HG03442 (cell line): ENCODE results near the gene AMBP.

Source experiments
- ATAC-seq: cut with Tn5 transposase; IDR thresholded peaks from one replicate; pipeline ENCODE4 v1.9.1; 2021; ENCODE audit warnings: mild to moderate bottlenecking, moderate library complexity; ENCODE audit not compliant: unreplicated experiment

The AMBP gene

DNA sequence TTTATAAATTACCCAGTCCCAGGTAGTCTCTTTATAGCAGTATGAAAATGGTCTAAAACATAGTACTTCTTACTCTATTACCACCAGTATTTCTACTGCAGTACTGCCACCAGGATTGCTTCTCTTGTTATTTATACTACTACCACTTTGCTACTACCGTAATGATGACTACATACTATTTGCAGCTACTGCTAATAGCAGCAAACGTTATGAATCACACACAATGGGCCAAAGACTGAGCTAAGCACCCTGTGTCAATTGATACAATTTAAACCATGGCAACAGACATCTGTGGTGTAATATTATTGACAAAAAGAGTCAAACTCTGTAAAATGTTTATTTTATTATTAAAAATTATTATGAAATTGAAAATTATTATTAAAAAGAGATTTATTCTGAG lies 36.3 kb upstream of the AMBP start:
- no peak for ATAC-seq

DNA sequence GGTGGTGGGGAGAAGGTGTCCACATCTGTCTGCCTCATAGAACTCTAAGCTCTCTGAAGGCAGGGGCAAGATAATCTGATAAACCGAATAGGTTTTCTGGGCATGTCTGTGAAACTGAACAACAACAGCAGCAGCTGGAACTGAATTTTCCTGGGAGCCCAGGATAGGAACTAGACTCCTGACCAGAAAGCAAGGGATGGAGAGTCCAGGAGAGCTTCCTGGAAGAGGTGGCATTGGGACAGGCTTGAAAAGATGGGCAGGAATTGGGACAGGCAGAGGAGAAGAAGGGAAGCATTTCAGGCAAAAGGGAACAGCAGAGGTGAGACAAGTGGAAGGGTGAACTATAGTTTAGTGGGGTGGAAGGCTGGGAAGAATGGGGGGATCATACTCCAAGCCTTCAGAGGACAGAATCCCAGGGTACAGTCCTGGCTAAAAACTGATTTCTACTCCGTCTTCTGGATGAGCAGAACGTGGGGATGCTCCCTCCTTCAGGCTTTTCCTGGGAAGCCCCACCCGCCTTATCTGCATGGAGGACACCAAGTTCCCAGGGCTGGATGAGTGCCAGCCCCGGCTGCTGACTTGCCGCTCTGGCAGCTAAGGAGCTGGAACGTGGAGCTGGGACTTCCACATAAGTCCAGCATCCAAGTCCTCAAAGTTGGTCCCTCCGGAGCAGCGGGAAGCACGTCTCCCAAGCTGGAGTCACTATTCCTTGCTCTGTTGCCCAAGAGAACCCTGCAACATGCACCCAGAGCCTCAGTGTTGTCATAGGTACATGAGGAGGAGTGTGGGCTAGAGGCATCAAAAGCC lies 34.9 kb upstream of the AMBP start:
- no peak for ATAC-seq

DNA sequence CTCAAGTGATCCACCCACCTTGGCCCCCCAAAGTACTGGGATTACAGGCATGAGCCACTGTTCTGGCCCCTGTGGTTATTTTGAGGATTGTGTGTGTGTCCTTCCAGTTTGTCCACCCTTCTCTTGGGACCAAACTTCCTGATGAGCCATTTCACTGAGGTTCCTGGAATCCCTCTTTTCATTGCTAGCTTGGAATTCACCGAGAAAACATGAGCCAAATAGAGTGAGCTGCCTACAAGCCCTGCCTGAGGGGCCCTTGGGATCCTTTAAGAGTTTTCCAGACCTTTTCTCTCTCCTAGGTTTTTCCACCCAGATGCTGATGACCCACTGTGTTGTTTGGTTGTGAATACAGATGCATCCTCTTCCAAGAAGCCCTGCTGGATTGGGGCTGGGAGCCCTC lies 34.2 kb upstream of the AMBP start:
- no peak for ATAC-seq

DNA sequence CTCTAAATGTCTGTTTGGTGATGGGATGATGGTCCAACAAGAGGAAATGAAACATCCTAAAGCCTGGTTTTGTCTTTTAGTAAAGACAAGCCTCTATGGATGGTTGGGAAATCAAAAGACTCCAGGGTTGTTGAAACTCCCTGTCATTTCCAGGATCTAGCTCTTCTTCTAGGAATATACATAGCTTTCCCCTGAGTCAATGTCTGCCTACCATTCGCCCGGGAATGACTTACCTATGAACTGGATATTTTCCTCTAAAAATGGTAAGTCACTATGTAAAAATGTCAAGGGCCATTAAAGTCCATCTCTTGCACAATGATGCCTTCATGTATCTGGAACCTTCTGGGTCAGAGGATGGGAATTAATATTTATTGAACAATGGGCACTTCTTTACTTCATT lies 32.1 kb upstream of the AMBP start:
- ATAC-seq: no peak

DNA sequence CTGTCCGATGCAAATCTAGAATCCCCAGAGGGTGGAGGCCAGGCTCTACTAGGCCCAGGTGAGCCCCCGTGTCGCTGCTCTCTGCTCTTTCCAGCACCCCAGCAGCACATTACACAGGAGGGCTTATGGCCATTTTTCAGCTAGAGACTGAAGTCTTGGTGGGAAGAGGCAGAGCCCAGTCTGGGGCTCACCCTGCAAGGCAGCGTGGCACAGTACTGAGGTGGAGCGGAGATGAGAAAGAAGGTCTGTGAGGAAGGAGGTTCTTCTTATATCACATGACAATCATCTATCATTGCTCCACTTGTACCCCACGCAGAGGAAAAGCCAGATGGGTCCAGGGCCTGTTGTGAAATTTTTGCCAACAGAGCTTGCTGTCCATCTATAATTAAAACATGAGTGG lies 31.0 kb upstream of the AMBP start:
- ATAC-seq: no peak

DNA sequence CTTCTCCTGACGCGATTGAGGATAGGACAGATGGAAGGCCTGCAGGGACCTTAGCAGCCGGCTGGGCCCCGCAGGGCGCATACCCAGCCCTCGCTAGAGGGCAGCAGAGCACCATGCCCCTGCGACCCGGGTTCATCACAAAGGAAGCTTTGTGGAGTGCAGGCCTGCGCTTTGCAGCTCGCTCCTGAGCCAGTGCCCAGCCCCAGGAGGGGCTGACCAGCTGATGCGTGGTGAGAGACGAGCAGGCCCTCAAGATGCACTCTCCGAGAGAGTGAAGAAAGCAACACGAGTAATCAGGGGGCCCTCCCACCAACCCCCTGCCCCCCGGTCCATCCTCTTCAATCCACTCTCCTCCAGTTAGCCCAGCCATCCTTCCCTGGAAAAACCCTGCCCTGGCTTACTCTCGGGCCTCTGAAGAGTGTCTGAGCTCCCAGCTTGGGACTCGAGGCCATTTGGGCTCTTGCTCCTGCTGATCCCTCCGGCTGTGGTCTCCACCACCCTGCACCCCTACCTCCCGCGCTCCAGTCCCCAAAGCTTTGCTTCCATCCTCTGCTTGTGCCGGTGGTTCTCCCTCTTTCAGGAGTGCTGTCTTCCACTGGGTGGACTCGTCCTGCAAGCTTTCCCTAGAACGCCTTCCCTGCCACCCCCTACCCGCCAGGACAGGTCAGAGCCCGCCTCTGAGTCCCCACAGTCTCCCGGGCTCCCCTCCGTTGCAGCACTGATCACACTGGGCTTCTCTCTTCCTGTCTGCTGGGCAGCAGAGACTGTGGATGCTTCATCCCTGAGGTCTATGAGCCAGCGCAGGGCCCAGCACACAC lies 30.1 kb upstream of the AMBP start:
- peak; percentile 60 for ATAC-seq

DNA sequence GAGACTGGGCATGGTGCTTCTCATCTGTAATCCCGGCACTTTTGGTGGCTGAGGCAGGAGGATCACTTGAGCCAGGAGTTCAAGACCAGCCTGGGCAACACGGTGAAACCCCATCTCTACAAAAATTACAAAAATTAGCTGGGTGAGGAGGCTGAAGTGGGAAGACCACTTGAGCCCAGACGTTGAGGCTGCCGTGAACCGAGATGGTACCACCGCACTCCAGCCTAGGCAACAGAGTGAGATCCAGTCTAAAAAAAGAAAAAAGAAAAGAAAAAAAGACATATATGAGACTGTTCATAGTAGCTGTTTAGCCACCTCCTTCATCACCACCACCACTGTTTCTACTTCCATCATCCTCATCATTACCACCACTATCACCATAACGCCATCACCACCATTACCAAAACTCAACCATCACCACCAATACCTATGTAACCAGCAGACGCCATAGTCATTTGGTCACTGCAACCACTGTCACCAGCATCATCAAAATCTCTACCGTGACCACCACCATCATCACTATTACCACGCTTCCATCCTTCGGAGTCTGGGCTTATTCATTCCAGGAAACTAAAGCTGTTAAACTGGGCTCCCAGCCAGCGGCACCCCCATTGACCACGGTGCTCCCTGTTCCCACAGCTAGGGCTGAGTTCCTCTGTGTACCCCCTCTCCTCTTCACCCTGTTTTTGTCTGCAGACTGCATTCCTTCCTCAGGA lies 29.3 kb upstream of the AMBP start:
- no peak for ATAC-seq

DNA sequence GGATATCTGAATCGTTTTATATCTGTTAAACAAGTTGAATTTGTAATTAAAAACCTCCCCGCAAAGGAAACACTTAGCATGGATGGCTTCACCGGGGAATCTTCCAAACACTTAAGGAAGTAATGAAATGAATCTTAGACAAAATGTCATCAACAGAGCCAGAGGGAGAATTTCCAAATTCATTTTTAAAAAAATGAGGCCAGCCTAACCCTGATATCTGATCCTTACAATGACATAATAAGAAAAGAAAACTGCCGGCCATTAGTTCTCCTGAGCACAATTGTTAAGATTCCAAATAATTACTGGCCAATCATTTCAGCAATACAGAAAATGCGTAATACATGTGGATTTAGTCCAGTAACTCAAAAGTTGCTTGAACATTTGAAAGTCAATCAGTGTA lies 27.1 kb upstream of the AMBP start:
- no peak for ATAC-seq

DNA sequence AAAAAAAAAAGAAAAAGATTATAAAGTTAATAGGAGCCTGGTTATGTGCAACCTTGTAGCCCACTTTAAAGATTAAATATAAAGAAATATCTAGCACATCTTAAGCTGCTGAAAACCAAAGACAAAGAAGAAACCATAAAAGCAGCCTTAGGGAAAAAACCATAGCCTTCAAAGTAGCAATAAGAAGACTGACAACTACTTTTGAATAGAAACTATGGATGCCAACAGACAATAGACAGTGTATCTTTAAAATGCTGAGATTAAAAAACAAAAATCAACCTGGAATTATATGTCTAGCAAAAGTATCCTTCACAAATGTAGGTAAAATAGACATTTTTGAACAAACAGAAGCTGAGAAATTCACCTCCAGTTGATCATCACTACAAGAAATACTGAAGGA lies 24.4 kb upstream of the AMBP start:
- no peak for ATAC-seq

DNA sequence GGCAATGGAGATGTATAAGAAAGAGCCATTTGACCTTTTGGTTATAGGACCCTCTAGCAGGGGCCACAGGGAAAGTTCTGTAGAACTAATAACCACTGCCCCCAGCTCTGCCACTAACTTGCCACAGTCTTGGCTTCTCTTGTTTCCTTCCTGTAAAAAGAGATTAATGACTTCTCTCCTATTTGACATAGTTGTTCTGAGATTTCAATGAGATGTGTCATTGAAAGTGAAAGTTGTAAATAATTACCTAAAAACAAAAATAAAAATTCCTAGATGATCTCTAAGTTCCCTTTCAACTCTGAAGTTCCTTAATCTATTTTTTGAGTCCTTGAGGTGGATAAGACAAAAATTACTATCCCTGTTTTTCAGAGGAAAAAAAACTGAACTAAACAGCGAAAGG lies 22.4 kb upstream of the AMBP start:
- no peak for ATAC-seq

DNA sequence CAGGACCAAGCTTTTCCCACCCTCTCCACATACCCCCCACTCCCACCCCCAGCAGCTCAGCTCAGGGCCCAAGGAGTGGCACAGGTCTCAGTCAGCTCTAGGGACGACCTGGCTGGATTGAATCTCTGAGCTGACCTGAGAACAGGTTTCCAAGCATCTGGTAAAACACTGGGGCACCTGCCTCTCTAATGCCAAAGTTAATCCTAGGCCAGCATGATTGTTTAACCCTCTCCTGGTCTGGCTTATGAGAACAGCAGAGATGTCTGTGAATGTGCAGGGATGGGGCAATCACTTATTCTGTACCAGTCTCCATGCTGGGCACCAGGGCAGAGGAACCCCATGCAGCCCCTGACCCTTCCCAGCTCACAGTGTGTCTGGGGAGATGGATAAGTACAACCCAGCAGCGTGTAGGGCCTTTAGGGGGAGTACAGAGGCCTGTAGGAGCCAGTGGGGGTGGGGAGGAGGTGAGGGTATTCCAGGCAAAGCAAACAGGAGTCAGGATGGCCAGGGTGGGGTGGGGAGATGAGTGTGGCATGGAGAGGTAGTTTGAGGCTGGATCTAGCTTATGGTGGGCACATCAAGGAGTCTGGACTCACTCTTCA lies 21.7 kb upstream of the AMBP start:
- ATAC-seq: no peak

DNA sequence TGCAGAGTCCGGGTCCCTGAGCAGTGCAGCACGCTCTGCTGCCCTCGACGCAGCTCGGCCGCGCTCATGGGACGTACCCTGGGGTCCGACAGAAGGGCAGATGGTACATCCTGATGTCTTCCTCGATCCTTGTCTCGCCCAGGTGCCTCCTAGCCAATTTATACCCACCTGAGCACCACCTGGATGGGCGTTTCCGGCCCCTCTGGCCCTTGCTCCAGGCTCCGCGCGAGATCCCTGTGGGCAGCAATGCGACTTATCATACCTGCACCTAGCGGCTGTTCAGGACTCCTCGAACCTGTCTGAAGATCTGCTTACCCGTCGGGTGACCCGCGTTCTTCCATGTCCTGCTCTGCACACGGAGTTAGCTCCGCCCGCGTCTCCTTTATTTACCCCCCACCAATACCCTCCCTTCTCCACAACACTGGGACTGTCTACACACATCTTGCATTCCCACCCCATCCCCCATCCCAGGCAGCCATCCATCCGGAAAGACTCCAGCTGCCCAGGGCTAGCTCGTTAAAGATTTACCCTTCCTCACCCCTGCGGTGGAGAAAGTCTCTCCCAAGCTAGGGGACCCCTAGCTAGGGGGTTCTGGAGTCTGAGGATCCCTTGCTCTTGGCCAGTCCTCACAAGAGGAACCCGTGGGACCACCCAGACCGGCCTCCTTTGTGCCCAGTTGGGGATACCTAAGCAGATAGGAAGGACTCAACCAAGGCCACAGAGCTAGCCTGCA lies 21.0 kb upstream of the AMBP start, which contains the start of gene KIF12:
Gene KIF12, minus strand, starts transcription at position 357 of the 733 bp plus-strand sequence. Its CDS starts 16 bp downstream, at position 341.
- ATAC-seq: no peak

DNA sequence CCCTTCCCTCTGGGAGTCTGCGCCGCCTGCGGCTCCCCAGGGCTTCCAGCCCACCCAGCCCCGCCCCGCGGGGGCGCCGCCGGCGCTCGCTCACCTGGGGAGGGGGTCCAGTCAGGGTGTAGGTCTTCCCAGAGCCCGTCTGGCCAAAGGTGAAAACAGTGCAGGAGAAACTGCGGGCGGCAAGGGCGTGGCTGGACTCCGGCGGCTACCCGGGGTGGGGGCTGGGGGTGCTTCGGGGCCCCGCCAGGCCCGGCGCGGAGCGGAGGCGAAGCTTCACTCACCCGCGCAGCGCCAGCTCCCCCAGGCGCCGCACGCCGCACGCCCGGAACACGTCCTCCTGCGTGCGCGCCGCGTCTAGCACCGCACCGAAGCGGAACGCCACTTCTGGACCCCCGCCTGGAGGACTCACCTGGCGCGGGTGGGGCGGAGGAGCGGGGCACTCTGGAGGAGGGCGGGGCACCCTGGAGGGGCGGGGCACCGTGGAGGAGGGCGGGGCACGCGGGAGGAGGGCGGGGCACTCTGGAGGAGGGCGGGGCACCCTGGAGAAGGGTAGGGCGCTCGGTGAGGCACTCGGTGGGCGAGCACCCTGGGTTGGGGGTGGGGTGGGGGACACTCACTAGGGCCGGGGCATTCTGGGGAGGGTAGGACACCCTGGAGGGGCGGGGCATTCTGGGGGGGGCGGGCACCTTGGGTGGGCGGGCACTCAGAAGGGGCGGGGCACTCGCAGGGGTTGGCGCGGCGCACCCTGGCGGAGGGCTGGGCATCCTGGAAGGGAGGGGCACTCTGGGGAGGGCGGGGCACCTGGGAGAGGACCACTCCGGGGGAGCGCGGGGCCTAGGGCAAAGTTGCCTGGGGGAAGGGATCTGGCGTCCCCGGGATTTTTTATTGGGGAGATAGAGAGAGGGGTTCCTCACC lies 20.2 kb upstream of the AMBP start:
- no peak for ATAC-seq

DNA sequence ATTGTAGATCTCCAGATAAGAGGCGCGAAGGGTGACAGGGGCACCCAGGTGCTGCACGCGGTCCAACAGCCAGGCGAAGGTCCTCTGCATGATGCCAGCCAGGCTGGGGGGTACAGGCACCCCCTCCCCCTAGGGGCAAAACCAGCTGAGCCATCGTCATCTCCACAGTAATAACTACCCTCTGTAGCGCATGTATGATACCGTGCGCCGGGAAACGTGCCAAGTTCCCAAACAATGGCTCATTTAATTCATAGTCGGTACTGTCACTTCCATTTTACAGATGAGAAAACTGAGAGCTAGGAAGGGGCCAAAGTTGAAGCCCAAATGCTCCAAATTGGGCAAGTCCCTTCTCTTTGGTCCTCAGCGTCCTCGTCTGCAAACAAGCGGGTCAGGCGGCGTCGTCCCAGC lies 19.5 kb upstream of the AMBP start:
- ATAC-seq: no peak

DNA sequence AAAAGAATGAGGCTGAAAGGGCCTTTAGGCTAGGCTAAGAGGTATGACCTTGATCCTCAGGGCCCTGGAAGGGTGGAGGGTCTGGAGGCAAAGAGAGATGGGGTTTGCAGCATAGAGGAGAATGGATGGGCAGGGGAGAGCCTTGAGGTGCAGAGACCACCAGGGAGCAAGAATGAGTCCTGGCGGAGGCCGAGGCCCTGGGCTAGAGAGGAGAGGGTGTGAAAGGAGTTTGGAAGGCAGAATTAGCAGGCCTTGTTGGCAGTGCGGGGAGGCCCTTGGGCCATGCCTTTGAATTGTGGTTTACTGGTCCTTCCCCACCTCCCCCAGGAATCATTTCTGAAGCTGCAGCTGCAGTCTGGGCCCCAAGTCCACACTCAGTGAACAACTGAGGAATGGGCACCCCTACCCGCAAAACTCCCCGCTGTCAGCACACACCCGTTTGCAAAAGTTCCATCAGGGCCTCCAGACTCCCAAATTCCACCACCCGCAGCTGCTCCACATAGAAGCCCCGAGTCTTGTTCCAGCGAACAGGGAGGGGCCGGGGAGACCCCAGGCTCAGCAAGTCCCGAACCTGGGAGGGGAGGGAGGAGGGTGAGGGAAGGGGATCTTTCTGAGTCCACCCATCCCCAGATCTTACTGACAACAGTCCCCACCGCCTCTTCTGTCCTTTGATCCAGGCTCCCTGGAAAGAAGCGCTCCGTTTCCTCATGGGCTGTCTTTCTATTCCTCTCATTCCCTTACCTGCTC lies 18.9 kb upstream of the AMBP start:
- ATAC-seq: no peak

DNA sequence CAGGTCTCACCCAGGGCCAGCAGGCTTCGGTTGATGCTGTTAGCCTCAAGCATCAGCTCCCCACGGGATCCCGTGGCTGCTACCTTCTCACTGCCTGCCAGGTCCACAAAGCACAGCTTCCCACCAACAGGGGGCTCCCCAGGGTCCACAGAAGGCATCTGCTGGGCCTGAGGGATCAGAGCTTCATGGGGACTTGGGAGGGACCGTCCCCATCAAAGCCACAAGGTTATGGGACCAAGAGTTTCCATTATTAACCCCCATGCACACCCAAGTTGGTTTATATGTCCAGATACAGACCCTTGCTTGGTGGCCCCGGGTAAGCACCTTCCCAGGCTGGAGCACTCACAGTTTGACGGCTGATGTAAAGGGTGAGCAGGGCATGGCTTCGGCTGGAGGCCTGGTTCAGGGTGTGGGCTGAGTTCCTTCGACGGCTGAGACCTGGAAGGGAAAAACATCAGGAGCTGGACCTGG lies 18.0 kb upstream of the AMBP start:
- ATAC-seq: no peak

DNA sequence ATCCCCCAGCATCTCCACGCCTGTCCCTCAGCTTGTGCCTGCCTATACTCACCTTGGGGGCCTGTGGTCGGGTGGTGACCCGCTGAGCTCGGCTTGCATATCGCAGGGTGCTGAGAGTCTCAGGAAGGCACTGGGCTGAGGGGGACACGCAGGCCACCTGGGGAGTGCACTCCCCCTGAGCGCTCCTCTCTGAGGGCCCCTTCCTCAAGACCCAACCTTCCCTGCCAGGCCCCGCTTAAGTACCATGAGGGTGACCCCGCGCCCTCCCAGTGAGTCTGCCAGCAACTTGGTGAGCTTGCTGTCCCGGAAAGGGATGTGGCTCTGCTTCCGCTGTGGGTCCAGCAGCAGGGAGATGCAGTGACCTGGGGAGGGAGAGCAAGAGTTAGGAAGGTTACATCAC lies 16.9 kb upstream of the AMBP start:
- no peak for ATAC-seq

DNA sequence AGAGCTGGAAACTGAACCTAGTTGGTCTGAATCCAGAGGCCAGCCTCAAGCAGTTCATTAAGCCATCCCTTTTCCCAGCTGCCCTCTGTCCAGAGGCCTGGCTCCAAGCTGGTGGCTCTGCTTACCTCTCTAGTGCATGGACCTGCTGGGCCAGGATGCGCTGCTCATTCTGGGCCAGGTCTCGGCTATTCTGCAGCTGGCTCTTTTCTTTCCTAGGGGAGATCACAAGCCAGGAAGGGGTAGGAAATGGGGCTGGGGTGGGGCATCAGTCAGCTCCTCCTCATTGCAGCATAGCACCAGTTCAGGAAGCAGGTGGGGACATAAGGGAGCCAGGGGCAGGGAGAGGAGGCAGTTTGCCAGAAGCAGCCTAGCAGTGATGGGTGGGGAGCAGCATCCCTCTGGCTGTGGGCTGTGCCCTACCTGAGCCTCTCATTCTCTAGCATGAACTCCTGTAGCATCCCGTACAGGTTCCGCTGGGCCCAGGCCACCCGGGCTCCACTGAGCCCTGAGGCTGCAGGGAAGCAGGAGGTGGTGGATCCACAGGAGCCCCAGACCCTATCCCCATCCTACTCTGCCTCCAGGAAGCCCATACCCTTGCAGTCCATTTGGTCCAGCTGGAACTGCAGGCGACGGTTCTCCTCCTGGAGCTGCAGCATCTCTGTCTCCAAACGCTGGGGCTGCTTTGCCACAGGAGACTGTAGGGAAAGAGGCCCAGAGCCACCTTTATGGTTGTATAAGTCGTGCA lies 15.8 kb upstream of the AMBP start:
- ATAC-seq: no peak
